HepG2 (cell line): ENCODE measurements around the gene LAMA5. TPM values are rescaled to one million over a fixed set of nuclear protein-coding genes. Genes with fewer than 3 reads are reported as not detected.
A peak's percentile ranks its signal among the peaks of the same experiment; 100 is the strongest.

ENCODE experiments used
- CREB1 ChIP-seq, 2 experiments: fragments of 450-650 bp in 1 of 2; IDR thresholded peaks; 2 replicates each; pipeline ENCODE4 v1.6.1; 2016 to 2017; ENCODE audit warnings: control low read depth in 1 of 2, mild to moderate bottlenecking in 1 of 2, missing compliant biosample characterization in 1 of 2, missing genetic modification characterization in 1 of 2
- FOXP1 ChIP-seq, 2 experiments: fragments of 450-650 bp in 1 of 2; IDR thresholded peaks; 2 replicates each; pipeline ENCODE4 v1.6.1; 2017 to 2018; ENCODE audit warnings: antibody characterized with exemption in 1 of 2
- GATAD2A ChIP-seq: IDR thresholded peaks from 2 replicates; pipeline ENCODE4 v1.6.1; 2016
- WIZ ChIP-seq: sonication (generic); formaldehyde crosslinking; IDR thresholded peaks from 2 replicates; pipeline ENCODE4 v1.5.1; 2020; ENCODE audit warnings: mild to moderate bottlenecking, missing genetic modification reagents
- YEATS4 ChIP-seq: sonication (generic); formaldehyde crosslinking; IDR thresholded peaks from 2 replicates; pipeline ENCODE4 v1.4.0; 2020; ENCODE audit warnings: missing genetic modification reagents, borderline replicate concordance
- ZFP37 ChIP-seq: sonication (generic); formaldehyde crosslinking; IDR thresholded peaks from 2 replicates; pipeline ENCODE4 v1.4.0; 2020; ENCODE audit warnings: missing genetic modification reagents, borderline replicate concordance
- ZNF484 ChIP-seq: sonication (generic); formaldehyde crosslinking; IDR thresholded peaks from 2 replicates; pipeline ENCODE4 v1.5.1; 2020; ENCODE audit warnings: mild to moderate bottlenecking, low read depth, missing genetic modification reagents, borderline replicate concordance
- ZNF782 ChIP-seq: sonication (generic); formaldehyde crosslinking; IDR thresholded peaks from 2 replicates; pipeline ENCODE4 v1.4.0; 2020; ENCODE audit warnings: missing genetic modification reagents, mild to moderate bottlenecking, borderline replicate concordance
- polyA plus RNA-seq, 8 experiments: library from polyadenylated mRNA; depleted of rRNA in 3 of 8; stranded (reverse) in 7 of 8; unstranded in 1 of 8; fragments of >200 nt; fragmentation: Illumina TruSeq in 4 of 8; extraction: Trizol in 4 of 8; gene quantifications; 2 replicates each; pipeline versions ENCODE4 v1.2.1 to v1.2.3, GENCODE V29; 2011 to 2016; ENCODE audit warnings: low read depth in 4 of 8, missing spikeins in 1 of 8, mixed read lengths in 1 of 8; ENCODE audit not compliant: insufficient read depth in 1 of 8
- total RNA-seq, 5 experiments: library from RNA; depleted of rRNA; stranded (reverse); fragments of >200 nt; fragmentation: Illumina TruSeq; extraction: Trizol; gene quantifications; 2 replicates each; pipeline ENCODE4 v1.2.3, GENCODE V29; 2016; ENCODE audit warnings: low read depth in 1 of 5
- TF ChIP-seq, protein P1 (sequence below): sonication (generic); formaldehyde crosslinking; conservative IDR thresholded peaks from 2 replicates; pipeline ENCODE4 v1.8.1; 2023; ENCODE audit warnings: missing genetic modification reagents
- TF ChIP-seq, protein P2 (sequence below): sonication (generic); formaldehyde crosslinking; IDR thresholded peaks from 2 replicates; pipeline ENCODE4 v1.9.0; 2021; ENCODE audit warnings: missing genetic modification reagents, borderline replicate concordance
- TF ChIP-seq, protein P3 (sequence below): sonication (generic); formaldehyde crosslinking; IDR thresholded peaks from 2 replicates; pipeline ENCODE4 v1.5.1; 2020; ENCODE audit warnings: missing genetic modification reagents, mild to moderate bottlenecking, borderline replicate concordance
- TF ChIP-seq, protein P4 (sequence below): sonication (generic); formaldehyde crosslinking; IDR thresholded peaks from 2 replicates; pipeline ENCODE4 v1.4.0; 2020; ENCODE audit warnings: missing genetic modification reagents
- TF ChIP-seq, protein P5 (sequence below): sonication (generic); formaldehyde crosslinking; IDR thresholded peaks from 2 replicates; pipeline ENCODE4 v1.4.0; 2020; ENCODE audit warnings: missing genetic modification reagents
- TF ChIP-seq, protein P6 (sequence below): sonication (generic); formaldehyde crosslinking; IDR thresholded peaks from 2 replicates; pipeline ENCODE4 v1.4.0; 2020; ENCODE audit warnings: missing genetic modification reagents
- TF ChIP-seq, protein P7 (sequence below): sonication (generic); formaldehyde crosslinking; IDR thresholded peaks from 2 replicates; pipeline ENCODE4 v1.5.0; 2020; ENCODE audit warnings: mild to moderate bottlenecking, missing genetic modification reagents

The LAMA5 gene
- total and polyA plus RNA-seq, 2 of the 13 experiments (the other 11 are each of a cell fraction or from before 2014, with no cell fraction given): 21.0 to 44.7 TPM

DNA sequence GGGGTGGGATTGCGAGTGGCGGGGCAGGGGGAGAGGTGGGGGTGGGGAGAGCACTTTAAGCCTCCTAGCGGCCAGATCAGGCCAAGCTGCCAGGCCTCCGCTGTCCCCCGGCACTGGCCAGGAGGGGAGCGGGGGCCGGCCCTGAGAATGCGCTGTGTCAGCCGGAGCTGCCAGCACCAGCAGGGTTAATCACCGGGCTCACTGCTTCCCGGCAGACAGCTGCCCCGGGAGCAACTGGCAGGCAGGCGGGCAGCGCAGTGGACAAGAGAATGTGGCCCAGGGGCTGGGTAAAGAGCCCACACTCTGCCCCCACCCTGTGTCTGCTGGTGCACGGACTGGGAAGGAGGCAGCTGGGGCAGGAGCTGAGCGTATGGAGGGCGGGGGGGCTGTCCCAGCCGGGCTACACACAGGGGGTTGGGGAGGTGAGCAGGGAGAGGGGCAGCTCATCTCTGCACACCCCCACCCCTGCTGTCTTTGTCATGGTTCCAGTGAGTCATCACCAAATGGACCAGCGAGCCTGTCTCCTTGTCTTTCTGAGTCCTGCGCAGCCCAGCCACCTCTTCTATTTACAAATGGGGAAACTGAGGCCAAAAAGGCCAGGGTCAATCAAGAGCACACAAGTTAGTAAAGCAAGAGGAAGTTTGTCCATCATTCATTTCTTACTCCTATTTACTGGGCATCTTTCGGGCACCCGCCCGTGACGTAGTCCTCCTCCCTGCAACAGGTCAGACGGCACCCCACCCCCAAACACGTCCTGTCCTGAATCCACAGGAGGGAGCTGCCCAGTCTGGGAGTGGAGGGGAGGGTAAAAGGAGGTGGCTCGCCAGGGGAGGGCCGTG is 2.1 kb upstream of the LAMA5 start (continued):
- peak; percentile 39; the same call in 1 of the 2 replicates for TF ChIP-seq ZNF782
- no peak for TF ChIP-seq WIZ (CRISPR knock-in tag)
- TF ChIP-seq, protein P1, sequence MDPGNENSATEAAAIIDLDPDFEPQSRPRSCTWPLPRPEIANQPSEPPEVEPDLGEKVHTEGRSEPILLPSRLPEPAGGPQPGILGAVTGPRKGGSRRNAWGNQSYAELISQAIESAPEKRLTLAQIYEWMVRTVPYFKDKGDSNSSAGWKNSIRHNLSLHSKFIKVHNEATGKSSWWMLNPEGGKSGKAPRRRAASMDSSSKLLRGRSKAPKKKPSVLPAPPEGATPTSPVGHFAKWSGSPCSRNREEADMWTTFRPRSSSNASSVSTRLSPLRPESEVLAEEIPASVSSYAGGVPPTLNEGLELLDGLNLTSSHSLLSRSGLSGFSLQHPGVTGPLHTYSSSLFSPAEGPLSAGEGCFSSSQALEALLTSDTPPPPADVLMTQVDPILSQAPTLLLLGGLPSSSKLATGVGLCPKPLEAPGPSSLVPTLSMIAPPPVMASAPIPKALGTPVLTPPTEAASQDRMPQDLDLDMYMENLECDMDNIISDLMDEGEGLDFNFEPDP (CRISPR knock-in tag): no peak
- TF ChIP-seq, protein P2, sequence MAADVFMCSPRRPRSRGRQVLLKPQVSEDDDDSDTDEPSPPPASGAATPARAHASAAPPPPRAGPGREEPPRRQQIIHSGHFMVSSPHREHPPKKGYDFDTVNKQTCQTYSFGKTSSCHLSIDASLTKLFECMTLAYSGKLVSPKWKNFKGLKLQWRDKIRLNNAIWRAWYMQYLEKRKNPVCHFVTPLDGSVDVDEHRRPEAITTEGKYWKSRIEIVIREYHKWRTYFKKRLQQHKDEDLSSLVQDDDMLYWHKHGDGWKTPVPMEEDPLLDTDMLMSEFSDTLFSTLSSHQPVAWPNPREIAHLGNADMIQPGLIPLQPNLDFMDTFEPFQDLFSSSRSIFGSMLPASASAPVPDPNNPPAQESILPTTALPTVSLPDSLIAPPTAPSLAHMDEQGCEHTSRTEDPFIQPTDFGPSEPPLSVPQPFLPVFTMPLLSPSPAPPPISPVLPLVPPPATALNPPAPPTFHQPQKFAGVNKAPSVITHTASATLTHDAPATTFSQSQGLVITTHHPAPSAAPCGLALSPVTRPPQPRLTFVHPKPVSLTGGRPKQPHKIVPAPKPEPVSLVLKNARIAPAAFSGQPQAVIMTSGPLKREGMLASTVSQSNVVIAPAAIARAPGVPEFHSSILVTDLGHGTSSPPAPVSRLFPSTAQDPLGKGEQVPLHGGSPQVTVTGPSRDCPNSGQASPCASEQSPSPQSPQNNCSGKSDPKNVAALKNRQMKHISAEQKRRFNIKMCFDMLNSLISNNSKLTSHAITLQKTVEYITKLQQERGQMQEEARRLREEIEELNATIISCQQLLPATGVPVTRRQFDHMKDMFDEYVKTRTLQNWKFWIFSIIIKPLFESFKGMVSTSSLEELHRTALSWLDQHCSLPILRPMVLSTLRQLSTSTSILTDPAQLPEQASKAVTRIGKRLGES (CRISPR knock-in tag): no peak
- no peak for TF ChIP-seq ZNF484 (CRISPR knock-in tag)
- TF ChIP-seq, protein P3, sequence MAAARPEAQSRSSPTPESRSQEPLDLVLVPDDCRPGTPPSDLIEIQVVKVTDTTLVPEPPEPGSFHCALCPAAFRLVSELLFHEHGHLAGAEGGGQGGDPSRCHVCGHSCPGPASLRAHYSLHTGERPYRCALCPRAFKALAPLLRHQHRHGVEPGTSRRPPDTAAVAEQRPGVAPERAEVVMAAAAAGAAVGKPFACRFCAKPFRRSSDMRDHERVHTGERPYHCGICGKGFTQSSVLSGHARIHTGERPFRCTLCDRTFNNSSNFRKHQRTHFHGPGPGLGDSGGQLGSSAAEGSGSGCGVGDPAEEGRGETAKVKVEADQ (CRISPR knock-in tag): no peak; the same call in 1 of the 2 replicates
- no peak for TF ChIP-seq FOXP1 (IDR thresholded peaks at IDR 0.05)
- TF ChIP-seq FOXP1 (CRISPR knock-in tag; IDR thresholded peaks at IDR 0.05): no peak
- TF ChIP-seq, protein P4, sequence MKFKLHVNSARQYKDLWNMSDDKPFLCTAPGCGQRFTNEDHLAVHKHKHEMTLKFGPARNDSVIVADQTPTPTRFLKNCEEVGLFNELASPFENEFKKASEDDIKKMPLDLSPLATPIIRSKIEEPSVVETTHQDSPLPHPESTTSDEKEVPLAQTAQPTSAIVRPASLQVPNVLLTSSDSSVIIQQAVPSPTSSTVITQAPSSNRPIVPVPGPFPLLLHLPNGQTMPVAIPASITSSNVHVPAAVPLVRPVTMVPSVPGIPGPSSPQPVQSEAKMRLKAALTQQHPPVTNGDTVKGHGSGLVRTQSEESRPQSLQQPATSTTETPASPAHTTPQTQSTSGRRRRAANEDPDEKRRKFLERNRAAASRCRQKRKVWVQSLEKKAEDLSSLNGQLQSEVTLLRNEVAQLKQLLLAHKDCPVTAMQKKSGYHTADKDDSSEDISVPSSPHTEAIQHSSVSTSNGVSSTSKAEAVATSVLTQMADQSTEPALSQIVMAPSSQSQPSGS (CRISPR knock-in tag): peak; percentile 5; the same call in 1 of the 2 replicates
- TF ChIP-seq, protein P5, sequence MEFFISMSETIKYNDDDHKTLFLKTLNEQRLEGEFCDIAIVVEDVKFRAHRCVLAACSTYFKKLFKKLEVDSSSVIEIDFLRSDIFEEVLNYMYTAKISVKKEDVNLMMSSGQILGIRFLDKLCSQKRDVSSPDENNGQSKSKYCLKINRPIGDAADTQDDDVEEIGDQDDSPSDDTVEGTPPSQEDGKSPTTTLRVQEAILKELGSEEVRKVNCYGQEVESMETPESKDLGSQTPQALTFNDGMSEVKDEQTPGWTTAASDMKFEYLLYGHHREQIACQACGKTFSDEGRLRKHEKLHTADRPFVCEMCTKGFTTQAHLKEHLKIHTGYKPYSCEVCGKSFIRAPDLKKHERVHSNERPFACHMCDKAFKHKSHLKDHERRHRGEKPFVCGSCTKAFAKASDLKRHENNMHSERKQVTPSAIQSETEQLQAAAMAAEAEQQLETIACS (CRISPR knock-in tag): no peak
- TF ChIP-seq, protein P6, sequence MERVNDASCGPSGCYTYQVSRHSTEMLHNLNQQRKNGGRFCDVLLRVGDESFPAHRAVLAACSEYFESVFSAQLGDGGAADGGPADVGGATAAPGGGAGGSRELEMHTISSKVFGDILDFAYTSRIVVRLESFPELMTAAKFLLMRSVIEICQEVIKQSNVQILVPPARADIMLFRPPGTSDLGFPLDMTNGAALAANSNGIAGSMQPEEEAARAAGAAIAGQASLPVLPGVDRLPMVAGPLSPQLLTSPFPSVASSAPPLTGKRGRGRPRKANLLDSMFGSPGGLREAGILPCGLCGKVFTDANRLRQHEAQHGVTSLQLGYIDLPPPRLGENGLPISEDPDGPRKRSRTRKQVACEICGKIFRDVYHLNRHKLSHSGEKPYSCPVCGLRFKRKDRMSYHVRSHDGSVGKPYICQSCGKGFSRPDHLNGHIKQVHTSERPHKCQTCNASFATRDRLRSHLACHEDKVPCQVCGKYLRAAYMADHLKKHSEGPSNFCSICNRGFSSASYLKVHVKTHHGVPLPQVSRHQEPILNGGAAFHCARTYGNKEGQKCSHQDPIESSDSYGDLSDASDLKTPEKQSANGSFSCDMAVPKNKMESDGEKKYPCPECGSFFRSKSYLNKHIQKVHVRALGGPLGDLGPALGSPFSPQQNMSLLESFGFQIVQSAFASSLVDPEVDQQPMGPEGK: peak; percentile 94
- 0 out of 2 replicates have a peak, but pooled peaks have one; percentile 12 for TF ChIP-seq ZFP37 (CRISPR knock-in tag)
- TF ChIP-seq, protein P7, sequence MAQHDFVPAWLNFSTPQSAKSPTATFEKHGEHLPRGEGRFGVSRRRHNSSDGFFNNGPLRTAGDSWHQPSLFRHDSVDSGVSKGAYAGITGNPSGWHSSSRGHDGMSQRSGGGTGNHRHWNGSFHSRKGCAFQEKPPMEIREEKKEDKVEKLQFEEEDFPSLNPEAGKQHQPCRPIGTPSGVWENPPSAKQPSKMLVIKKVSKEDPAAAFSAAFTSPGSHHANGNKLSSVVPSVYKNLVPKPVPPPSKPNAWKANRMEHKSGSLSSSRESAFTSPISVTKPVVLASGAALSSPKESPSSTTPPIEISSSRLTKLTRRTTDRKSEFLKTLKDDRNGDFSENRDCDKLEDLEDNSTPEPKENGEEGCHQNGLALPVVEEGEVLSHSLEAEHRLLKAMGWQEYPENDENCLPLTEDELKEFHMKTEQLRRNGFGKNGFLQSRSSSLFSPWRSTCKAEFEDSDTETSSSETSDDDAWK: no peak
- TF ChIP-seq CREB1 (IDR thresholded peaks at IDR 0.05): peak; percentile 74
- TF ChIP-seq CREB1 (CRISPR knock-in tag; IDR thresholded peaks at IDR 0.05): no peak
- TF ChIP-seq GATAD2A (CRISPR knock-in tag): peak; percentile 67
- 0 out of 2 replicates have a peak, but pooled peaks have one; percentile 8 for TF ChIP-seq YEATS4 (CRISPR knock-in tag)
